ENCODE data around the gene COL9A1.

GRCh38 chr6:70198785-70199184 is 104.1 kb downstream of the COL9A1 start:
- TF ChIP-seq CTCF (IDR thresholded peaks at IDR 0.05; ENCODE audit: borderline replicate concordance, extremely low read depth, low read length, poor library complexity, severe bottlenecking) (no peak), EZH2 (IDR thresholded peaks at IDR 0.05; ENCODE audit: borderline replicate concordance, low read depth, low read length, severe bottlenecking) (no peak)
